Measurements from ENCODE around the gene MORC1. TPM values are rescaled to one million over a fixed set of nuclear protein-coding genes. Genes with fewer than 3 reads are reported as not detected.

MORC1 gene
- total RNA-seq, 1 experiment from 2014 or later, result not detected

GRCh38 chr3:109018828-109019227 lies 99.1 kb downstream of the MORC1 start:
- in situ Hi-C loops (cut with HindIII; ENCODE audit: low pct_unique_long_range_greater_than_20kb, low sequenced_read_pairs) (no loop called here), intact Hi-C loops (cut with micrococcal nuclease; ENCODE audit: unreplicated experiment) (no loop called here)
- H3K9me3 ChIP-seq (ENCODE audit: control insufficient read depth, insufficient read depth, low read depth, low read length), result no peaks in the 10 kb centered on the region
- no peak overlapping the region for H3K27ac ChIP-seq (ENCODE audit: low read length)
- DNase-seq (ENCODE audit: low read depth, low spot score), result no peak
- TF ChIP-seq TCF7L2 (IDR thresholded peaks at IDR 0.05; ENCODE audit: low read depth, low read length) (no peak), POLR2AphosphoS5 (IDR thresholded peaks at IDR 0.05; ENCODE audit: low read depth, low read length) (no peak), SIN3A (IDR thresholded peaks at IDR 0.05; ENCODE audit: borderline replicate concordance, insufficient read depth, low read depth, low read length) (no peak)
- TF ChIP-seq, protein P1, sequence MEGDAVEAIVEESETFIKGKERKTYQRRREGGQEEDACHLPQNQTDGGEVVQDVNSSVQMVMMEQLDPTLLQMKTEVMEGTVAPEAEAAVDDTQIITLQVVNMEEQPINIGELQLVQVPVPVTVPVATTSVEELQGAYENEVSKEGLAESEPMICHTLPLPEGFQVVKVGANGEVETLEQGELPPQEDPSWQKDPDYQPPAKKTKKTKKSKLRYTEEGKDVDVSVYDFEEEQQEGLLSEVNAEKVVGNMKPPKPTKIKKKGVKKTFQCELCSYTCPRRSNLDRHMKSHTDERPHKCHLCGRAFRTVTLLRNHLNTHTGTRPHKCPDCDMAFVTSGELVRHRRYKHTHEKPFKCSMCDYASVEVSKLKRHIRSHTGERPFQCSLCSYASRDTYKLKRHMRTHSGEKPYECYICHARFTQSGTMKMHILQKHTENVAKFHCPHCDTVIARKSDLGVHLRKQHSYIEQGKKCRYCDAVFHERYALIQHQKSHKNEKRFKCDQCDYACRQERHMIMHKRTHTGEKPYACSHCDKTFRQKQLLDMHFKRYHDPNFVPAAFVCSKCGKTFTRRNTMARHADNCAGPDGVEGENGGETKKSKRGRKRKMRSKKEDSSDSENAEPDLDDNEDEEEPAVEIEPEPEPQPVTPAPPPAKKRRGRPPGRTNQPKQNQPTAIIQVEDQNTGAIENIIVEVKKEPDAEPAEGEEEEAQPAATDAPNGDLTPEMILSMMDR (IDR thresholded peaks at IDR 0.05), result peak; percentile 61
- CTCF ChIA-PET, result no interaction called here
- no peak overlapping the region for H3K4me3 ChIP-seq (ENCODE audit: low read depth in 2 of 2, low read length in 2 of 2)
- no peaks in the 10 kb centered on the region for H3K4me1 ChIP-seq (ENCODE audit: control insufficient read depth, insufficient read depth, low read length)
- H3K27me3 ChIP-seq (ENCODE audit: control insufficient read depth, insufficient read depth, low read length), result peaks cover 13% of the 10 kb centered on the region; the same call in 1 of the 2 replicates
- 0 out of 2 replicates have a peak, but pooled peaks have one; percentile 51 for ATAC-seq
- no peaks in the 10 kb centered on the region for H3K36me3 ChIP-seq (ENCODE audit: control insufficient read depth, insufficient read depth, low read length)
- POLR2A ChIA-PET, result no interaction called here
- no TSS peak for BruUV-seq (replicated peaks)

DNA sequence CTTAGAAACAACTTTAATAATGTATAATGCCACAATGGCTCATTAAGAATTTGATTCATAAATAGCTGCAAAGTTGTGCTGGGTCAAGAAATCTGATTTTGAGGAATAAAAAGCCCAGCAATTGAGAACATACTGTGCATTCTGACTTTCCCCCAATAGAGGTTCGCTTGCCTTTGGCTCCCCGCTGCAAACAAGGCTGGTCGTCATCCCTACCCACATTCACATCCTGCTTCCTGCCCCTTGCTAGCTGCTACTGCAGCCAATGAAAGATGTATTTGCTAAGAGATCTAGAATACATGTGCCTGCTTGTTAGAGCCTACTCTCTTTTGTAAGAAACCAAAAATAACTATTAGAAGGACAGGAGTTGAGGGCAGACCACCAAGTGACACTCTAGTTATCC lies 112.5 kb downstream of the MORC1 start:
- ATAC-seq (no peak), DNase-seq (ENCODE audit: low read depth, low spot score) (no peak)
- TF ChIP-seq TCF7L2 (IDR thresholded peaks at IDR 0.05; ENCODE audit: low read depth, low read length), result no peak
- Histone ChIP-seq H3K27me3 (ENCODE audit: control insufficient read depth, insufficient read depth, low read length) (peaks cover 3% of the 10 kb centered on the region; the same call in 1 of the 2 replicates), H3K27ac (ENCODE audit: low read length) (no peak overlapping the region), H3K4me1 (ENCODE audit: control insufficient read depth, insufficient read depth, low read length) (no peaks in the 10 kb centered on the region), H3K36me3 (ENCODE audit: control insufficient read depth, insufficient read depth, low read length) (no peaks in the 10 kb centered on the region), H3K4me3 (ENCODE audit: low read depth in 2 of 2, low read length in 2 of 2) (no peak overlapping the region), H3K9me3 (ENCODE audit: control insufficient read depth, insufficient read depth, low read depth, low read length) (no peaks in the 10 kb centered on the region)
- in situ Hi-C loops (cut with HindIII; ENCODE audit: low pct_unique_long_range_greater_than_20kb, low sequenced_read_pairs) (no loop called here), intact Hi-C loops (cut with micrococcal nuclease; ENCODE audit: unreplicated experiment) (no loop called here)
- BruUV-seq (replicated peaks), result no TSS peak
- CTCF ChIA-PET, result no interaction called here
- POLR2A ChIA-PET, result no interaction called here

DNA sequence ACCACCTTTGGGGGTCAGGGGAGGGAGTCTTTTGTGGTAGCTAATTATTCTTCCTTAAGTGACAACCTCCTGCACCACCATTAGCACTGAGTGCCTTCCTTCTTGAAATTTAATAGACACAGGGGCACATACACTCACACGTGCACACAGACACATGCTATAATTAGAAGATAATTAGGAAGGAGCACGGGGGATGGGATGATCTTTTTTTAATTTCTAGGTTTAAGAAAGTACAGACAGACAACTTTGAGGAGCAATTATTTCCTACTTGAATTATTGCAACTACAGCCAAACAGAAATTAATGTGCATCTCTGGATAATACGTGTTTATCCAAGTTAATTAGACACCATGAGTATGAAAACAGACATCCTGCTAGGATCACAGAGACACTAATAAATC lies 119.5 kb downstream of the MORC1 start:
- TF ChIP-seq SIN3A (IDR thresholded peaks at IDR 0.05; ENCODE audit: borderline replicate concordance, insufficient read depth, low read depth, low read length) (no peak), POLR2AphosphoS5 (IDR thresholded peaks at IDR 0.05; ENCODE audit: low read depth, low read length) (no peak), TCF7L2 (IDR thresholded peaks at IDR 0.05; ENCODE audit: low read depth, low read length) (no peak)
- TF ChIP-seq, protein P1 (IDR thresholded peaks at IDR 0.05), result no peak
- TF ChIP-seq, protein P2, sequence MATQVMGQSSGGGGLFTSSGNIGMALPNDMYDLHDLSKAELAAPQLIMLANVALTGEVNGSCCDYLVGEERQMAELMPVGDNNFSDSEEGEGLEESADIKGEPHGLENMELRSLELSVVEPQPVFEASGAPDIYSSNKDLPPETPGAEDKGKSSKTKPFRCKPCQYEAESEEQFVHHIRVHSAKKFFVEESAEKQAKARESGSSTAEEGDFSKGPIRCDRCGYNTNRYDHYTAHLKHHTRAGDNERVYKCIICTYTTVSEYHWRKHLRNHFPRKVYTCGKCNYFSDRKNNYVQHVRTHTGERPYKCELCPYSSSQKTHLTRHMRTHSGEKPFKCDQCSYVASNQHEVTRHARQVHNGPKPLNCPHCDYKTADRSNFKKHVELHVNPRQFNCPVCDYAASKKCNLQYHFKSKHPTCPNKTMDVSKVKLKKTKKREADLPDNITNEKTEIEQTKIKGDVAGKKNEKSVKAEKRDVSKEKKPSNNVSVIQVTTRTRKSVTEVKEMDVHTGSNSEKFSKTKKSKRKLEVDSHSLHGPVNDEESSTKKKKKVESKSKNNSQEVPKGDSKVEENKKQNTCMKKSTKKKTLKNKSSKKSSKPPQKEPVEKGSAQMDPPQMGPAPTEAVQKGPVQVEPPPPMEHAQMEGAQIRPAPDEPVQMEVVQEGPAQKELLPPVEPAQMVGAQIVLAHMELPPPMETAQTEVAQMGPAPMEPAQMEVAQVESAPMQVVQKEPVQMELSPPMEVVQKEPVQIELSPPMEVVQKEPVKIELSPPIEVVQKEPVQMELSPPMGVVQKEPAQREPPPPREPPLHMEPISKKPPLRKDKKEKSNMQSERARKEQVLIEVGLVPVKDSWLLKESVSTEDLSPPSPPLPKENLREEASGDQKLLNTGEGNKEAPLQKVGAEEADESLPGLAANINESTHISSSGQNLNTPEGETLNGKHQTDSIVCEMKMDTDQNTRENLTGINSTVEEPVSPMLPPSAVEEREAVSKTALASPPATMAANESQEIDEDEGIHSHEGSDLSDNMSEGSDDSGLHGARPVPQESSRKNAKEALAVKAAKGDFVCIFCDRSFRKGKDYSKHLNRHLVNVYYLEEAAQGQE (IDR thresholded peaks at IDR 0.05; ENCODE audit: insufficient read depth in 1 of 2, low read depth in 2 of 2, low read length in 1 of 2), result no peak
- H3K36me3 ChIP-seq (ENCODE audit: control insufficient read depth, insufficient read depth, low read length), result no peaks in the 10 kb centered on the region
- H3K27me3 ChIP-seq (ENCODE audit: control insufficient read depth, insufficient read depth, low read length), result no peaks in the 10 kb centered on the region
- ChIA-PET CTCF (no interaction called here), POLR2A (no interaction called here)
- intact Hi-C loops (cut with micrococcal nuclease; ENCODE audit: unreplicated experiment) (no loop called here), in situ Hi-C loops (cut with HindIII; ENCODE audit: low pct_unique_long_range_greater_than_20kb, low sequenced_read_pairs) (no loop called here)
- H3K27ac ChIP-seq (ENCODE audit: low read length), result no peak overlapping the region
- H3K4me3 ChIP-seq (ENCODE audit: low read depth in 2 of 2, low read length in 2 of 2), result no peak overlapping the region
- H3K9me3 ChIP-seq (ENCODE audit: control insufficient read depth, insufficient read depth, low read depth, low read length), result no peaks in the 10 kb centered on the region
- no peak for ATAC-seq
- BruUV-seq (replicated peaks), result no TSS peak
- DNase-seq (ENCODE audit: low read depth, low spot score), result no peak
- H3K4me1 ChIP-seq (ENCODE audit: control insufficient read depth, insufficient read depth, low read length), result no peaks in the 10 kb centered on the region

Data from Panc1 (cell line).